Measurements from ENCODE around the gene PRR7. TPM values are rescaled to one million over a fixed set of nuclear protein-coding genes. Genes with fewer than 3 reads are reported as not detected.

The PRR7 gene
- total RNA-seq, 1 experiment from 2014 or later = 40.6 TPM

DNA sequence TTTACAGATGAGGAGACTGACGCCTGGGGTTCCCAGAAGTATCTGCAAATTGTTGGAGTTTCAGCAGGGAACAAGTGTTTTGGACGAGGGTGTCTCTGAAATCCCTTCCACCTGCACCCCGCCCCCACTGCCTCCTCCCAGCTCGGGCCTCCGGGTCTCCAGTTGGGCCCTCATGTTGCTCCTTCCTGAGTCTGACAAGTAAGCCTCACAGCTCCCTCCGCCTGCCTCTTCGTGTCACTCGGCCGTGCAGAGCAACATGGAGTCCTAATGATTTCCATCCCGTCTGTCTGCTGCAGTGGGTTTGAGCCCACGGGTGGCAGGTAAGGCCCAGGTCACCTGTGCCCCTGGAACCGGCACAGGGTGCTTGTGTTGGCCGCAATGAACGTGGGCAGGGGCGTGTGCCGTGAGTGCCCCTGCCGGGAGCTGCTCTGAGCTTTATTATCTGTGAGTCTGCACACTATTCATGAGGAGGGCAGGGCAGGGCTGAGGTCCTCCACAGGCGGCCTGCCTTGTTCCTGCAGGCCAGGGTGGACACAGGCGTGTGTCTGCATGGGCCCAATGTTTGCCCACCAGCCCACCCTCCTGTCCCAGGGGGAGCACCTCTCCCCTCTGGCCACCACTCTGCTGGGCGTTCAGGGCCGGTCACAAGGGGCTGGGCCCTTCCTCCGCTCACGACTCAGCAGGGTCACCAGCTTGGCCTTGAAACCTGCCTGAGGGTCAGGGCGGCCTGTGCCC, 56.9 kb downstream of the PRR7 start:
- no peak for ATAC-seq
- H2AFZ ChIP-seq (ENCODE audit: low read length) = no peak overlapping the region
- no peaks in the 10 kb centered on the region for H3K9me3 ChIP-seq (ENCODE audit: low read length)
- intact Hi-C loops (cut with micrococcal nuclease) = loop anchor here (5.0 kb wide), 1 partner anchor 391 kb away; no protein-coding TSS in a partner anchor
- H3K79me2 ChIP-seq (ENCODE audit: low read length) = no peaks in the 10 kb centered on the region
- TF ChIP-seq, protein P1, sequence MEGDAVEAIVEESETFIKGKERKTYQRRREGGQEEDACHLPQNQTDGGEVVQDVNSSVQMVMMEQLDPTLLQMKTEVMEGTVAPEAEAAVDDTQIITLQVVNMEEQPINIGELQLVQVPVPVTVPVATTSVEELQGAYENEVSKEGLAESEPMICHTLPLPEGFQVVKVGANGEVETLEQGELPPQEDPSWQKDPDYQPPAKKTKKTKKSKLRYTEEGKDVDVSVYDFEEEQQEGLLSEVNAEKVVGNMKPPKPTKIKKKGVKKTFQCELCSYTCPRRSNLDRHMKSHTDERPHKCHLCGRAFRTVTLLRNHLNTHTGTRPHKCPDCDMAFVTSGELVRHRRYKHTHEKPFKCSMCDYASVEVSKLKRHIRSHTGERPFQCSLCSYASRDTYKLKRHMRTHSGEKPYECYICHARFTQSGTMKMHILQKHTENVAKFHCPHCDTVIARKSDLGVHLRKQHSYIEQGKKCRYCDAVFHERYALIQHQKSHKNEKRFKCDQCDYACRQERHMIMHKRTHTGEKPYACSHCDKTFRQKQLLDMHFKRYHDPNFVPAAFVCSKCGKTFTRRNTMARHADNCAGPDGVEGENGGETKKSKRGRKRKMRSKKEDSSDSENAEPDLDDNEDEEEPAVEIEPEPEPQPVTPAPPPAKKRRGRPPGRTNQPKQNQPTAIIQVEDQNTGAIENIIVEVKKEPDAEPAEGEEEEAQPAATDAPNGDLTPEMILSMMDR (conservative IDR thresholded peaks at IDR 0.05; ENCODE audit: low read depth, low read length) = no peak
- TF ChIP-seq EZH2phosphoT487 (IDR thresholded peaks at IDR 0.05; ENCODE audit: borderline replicate concordance, low read length) (no peak), EZH2 (IDR thresholded peaks at IDR 0.05; ENCODE audit: low read length, unreplicated experiment) (no peak)
- no peak overlapping the region for H3K9ac ChIP-seq (ENCODE audit: low read length)
- no peaks in the 10 kb centered on the region for H3K36me3 ChIP-seq (ENCODE audit: low read depth, low read length)
- no peak overlapping the region for H3K27ac ChIP-seq (ENCODE audit: low read length)
- H3F3A ChIP-seq (ENCODE audit: low read length, unreplicated experiment) = no peaks in the 10 kb centered on the region
- H3K4me2 ChIP-seq (ENCODE audit: low read length) = no peak overlapping the region
- no TSS peak for BruUV-seq (replicated peaks)
- H4K20me1 ChIP-seq (ENCODE audit: low read length) = no peaks in the 10 kb centered on the region
- H3K4me3 ChIP-seq (ENCODE audit: low read length) = no peak overlapping the region
- no peaks in the 10 kb centered on the region for H3K4me1 ChIP-seq (ENCODE audit: insufficient read depth, low read length)
- no peak for DNase-seq
- CTCF ChIA-PET = no interaction called here
- POLR2A ChIA-PET (ENCODE audit: unreplicated experiment) = no interaction called here
- no peaks in the 10 kb centered on the region for H3K27me3 ChIP-seq (ENCODE audit: low read length)
- H3K9me2 ChIP-seq (replicated peaks; ENCODE audit: low read length) = no peaks in the 10 kb centered on the region

DNA sequence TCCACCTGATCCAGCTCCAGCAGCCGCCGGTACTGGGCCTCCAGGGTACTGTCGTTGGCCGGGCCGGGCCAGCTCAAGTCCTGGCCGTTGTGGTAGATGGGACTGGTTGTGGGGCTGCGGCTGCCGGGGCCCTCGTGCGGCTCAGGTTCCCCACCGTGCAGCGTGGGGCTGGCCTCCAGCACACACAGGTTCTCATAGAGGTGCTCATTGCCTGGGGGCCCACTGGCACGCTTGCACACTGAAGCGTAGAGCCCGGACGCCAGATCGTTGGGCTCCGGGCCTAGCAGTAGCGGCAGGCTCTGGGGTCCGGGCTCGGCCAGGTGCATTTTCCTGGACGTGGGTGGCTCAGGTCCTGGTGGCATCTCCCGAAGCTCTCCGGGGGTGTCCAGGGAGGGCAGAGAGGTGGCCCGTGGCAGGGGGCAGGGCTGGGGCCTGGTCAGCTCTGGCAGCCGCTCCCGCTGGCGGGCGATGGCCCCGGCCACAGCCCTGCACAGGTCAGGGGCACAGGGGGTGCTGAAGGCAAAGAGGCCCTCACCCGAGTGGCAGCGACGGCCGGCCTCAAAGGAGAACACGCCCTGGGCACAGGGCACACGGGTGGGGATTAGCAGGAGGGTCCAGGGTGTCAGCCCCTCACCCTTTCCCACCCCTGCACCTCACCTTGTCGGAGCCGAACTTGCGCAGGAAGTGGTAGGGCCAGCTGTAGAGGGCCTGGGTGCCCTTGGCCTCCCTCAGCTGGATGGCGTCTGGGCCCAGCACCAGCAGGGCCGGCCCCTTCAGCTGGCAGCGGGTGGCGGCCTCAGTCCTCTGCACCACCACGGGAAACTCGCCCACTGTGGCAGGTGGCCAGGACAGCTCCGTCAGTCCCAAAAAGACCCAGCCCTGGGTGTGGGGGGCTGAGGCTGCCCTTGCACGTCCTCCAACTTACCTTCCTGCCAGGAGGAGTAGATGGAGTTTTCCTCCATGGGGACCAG, 57.8 kb downstream of the PRR7 start:
- no peaks in the 10 kb centered on the region for H3F3A ChIP-seq (ENCODE audit: low read length, unreplicated experiment)
- H3K79me2 ChIP-seq (ENCODE audit: low read length) = no peaks in the 10 kb centered on the region
- H4K20me1 ChIP-seq (ENCODE audit: low read length) = no peaks in the 10 kb centered on the region
- H2AFZ ChIP-seq (ENCODE audit: low read length) = no peak overlapping the region
- intact Hi-C loops (cut with micrococcal nuclease) = loop anchor here (5.0 kb wide), 1 partner anchor 392 kb away; no protein-coding TSS in a partner anchor
- no peaks in the 10 kb centered on the region for H3K9me3 ChIP-seq (ENCODE audit: low read length)
- CTCF ChIA-PET = no interaction called here
- POLR2A ChIA-PET (ENCODE audit: unreplicated experiment) = no interaction called here
- TF ChIP-seq EZH2phosphoT487 (IDR thresholded peaks at IDR 0.05; ENCODE audit: borderline replicate concordance, low read length) (no peak), EZH2 (IDR thresholded peaks at IDR 0.05; ENCODE audit: low read length, unreplicated experiment) (no peak)
- TF ChIP-seq, protein P1 (conservative IDR thresholded peaks at IDR 0.05; ENCODE audit: low read depth, low read length) = no peak
- no peaks in the 10 kb centered on the region for H3K9me2 ChIP-seq (replicated peaks; ENCODE audit: low read length)
- H3K4me2 ChIP-seq (ENCODE audit: low read length) = no peak overlapping the region
- no peak overlapping the region for H3K27ac ChIP-seq (ENCODE audit: low read length)
- DNase-seq (no peak), ATAC-seq (no peak)
- no peak overlapping the region for H3K4me3 ChIP-seq (ENCODE audit: low read length)
- BruUV-seq (replicated peaks) = no TSS peak
- H3K9ac ChIP-seq (ENCODE audit: low read length) = no peak overlapping the region
- no peaks in the 10 kb centered on the region for H3K36me3 ChIP-seq (ENCODE audit: low read depth, low read length)
- no peaks in the 10 kb centered on the region for H3K4me1 ChIP-seq (ENCODE audit: insufficient read depth, low read length)
- no peaks in the 10 kb centered on the region for H3K27me3 ChIP-seq (ENCODE audit: low read length)
